UCSD-AML1 (cell line): Measurements from ENCODE around the gene SOX8.

Source experiments
- DNase-seq: peaks from one replicate; lab custom pipeline; 2025; ENCODE audit not compliant: unreplicated experiment; lab: John Stamatoyannopoulos, UW

SOX8 gene

DNA sequence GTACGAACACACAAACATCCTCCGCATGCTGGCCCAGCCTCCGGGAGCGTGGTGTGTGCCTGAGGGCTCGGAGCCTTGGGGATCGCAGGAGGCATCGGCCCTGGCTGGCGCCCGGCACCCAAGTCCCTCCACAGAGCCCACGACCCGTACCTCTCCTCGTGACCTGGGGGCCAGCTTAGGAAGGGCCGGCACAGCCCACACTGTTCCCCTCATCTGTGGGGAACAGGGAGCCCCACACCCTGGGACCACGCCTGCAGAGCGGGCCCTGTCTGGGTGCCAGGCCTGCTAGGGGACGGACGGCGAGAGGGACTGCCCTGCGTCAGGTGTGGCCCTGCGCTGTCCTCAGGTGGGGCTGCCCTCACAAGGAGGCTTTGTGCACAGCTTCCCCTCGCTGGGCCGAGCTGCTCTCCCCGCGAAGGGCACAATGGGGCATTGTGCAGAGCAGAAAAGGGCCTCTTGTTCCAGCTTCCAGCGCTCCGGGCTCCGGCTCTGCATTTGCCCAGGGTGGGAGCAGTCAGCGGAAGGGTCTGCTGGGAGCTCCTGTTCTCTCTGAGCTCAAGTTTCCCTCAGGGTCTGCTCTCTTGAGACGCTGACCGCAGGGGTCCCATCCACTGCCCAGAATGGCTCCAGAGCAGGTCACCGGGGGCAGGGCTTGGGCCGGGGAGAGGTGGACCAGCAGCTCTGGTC lies 9.1 kb upstream of the SOX8 start:
- no peak for DNase-seq

DNA sequence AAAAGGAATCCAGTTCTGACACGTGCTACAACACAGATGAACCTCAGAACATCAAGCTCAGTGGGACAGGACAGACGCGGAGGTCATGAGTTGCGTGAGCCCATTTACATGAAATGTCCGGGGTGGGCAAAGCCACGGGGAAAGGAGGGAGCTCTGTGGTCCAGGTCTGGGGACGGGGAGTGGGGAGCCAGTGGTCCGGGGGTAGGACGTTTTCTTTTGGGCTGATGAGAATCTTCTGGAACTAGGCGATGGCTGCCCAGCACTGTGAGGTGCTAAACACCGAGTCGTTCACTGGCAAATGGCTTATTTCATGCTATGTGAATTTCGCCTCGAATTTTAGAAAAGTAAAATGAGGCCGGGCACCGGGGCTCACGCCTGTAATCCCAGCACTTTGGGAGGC lies 8.2 kb upstream of the SOX8 start:
- DNase-seq, result no peak

DNA sequence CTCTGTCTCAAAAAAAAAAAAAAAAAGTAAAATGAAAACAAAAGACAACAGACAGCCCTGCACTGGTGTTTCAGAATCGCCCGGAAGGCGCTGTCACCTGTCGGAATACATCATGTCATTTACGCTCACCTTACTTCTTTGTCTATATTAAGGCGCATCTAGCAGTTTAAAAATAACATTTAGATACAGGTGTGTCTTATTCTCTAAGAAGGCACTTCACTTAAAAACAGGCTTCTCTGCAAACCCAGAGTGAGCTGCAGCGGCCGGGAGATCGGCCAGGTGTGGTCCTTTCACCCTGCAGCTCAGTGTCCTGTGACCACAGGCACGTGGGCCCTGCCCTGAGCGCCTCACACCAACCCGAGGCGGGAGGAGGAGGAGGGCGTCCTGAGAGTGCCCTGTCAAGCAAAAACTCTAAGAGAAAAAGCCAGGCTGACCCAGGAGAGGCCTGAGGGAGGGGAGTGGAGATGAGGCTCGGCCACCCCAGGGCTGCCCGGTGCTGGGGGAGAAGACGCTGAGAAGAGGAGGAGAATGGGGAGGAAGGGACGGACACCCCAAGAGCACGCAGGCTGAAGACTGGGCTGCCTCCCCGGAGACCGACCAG lies 7.5 kb upstream of the SOX8 start:
- DNase-seq, result no peak

GRCh38 chr16:974611-975261 lies 6.8 kb upstream of the SOX8 start:
- no peak for DNase-seq

DNA sequence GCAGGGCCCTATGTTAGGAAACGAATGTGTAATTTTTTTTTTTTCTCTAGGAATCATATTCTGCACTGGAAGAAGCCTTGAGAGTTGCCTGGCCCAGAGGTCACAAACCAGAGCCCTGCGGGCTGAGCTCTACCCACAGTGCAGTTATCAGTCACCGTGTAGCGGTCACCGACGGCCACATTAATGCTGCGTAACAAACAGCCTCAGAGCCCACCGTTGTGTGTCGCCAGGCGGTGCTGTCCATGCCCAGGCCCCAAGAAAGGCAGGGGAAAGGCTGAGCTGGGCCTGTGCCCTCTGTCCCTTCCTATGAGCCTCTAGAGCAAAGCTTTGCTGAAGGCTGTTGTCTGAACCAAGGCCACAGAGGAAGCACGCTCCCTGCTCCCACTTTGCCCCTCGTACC lies 6.3 kb upstream of the SOX8 start:
- DNase-seq, result no peak

DNA sequence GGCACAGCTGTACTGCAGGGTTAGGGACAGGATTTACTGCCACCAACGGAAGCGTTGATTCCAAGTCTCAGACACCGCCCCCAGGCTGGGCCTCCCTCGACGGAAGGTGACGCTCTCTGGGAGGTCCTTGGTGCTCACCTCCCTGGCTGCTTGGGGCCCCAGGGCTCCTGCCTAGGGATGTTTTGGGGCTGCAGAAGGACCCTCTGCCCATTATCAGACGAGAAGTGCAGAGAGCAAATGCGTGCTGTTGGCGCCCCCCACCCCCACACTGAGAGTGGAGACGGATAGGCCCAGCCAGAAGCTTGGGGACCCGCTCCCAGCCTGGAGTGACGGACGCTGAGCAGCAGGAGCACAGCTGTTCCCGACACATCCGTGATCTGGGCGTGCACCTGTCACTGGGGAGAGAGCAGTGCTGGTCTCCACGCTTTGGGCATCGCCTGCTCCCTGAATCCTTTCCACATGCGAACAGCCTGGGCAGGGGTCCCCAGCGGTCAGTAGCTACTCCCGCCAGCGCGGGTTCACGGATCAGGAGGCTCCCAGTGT lies 5.1 kb upstream of the SOX8 start:
- DNase-seq, result no peak

- DNase-seq, result no peak
Observed at GRCh38 chr16:977081-977701, 4.4 kb upstream of the SOX8 start.

DNA sequence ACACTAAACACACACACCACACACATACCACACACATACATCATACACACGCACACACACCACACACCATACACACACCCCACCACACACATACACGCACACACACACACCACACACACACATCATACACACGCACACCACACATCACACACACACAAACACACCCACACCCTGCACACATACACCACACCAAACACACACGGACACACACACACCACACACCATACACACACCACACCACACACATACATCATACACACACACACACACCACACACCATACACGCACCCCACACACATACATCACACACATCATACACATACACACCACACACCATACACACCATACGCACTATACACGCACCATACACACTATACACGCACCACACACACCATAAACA lies 3.7 kb upstream of the SOX8 start:
- no peak for DNase-seq

DNA sequence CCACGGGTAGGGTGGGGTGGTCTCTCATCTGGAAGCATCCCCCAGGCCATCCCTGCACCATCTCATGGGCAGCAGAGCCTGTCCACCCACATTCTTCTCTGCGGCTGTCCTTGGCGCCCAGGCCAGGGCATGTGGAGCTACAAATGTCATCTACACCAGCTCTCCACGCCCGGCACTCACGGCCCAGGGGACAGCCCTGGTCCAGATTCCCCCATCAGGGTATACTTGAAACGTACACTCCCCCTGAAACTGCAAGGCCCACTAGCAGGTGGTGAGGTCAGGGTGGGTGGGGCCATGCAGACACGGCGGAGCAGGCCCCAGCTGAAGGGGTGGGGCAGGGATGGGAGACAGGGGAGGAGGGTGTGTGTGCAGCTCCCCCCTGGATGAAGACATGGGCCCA lies 3.2 kb upstream of the SOX8 start:
- no peak for DNase-seq

- no peak for DNase-seq
Observed at GRCh38 chr16:979147-979546, 2.4 kb upstream of the SOX8 start.

DNA sequence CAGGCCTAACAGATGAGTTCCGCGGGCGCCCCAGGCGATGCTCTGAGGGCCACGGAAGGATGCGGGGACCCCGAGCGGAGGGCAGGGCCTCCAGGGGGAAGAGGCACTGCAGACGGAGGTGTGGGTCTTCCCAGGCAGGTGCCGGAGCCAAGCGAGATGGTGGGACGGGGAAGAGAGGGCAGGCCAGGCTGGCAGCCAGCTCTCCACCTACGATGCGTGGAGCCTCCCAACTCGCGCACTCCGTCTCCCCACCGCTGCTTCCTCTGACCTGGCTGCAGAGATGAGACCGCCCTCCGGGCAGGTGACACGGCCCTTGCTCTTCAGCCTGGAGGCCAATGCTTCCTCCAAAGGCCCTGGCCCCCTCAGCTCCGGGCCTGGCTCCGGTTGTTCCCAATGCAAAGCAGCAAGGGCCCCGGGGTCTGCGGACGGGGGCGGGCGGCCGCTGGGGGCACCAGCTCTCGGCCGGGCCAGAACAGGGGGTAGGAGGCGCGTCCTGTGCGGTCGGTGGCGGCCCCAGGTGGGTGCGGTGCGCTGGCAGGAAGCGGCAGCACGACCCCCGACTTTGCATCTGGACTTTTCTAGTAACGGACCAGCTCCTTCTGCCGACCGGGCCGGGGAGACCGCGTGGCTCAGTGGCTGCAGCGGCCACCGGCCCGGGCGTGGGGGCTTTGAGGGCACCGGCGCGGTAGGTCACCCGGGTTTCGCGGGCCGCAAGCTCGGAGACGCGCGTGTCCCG lies 1.5 kb upstream of the SOX8 start:
- DNase-seq, result no peak

DNA sequence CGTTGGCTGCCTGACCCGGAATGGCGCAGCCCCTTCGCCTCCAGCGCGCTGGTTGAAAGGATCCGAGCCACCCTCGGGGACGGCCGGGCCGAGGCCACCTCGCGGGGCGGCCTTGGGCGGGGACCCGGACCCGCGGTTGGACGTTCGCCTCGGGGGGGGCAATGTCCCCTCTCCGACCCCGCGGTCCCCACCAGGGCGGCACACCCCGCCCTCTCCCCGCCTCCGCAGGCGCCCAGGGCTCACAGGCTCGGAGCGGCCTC lies 1.0 kb upstream of the SOX8 start:
- no peak for DNase-seq

DNA sequence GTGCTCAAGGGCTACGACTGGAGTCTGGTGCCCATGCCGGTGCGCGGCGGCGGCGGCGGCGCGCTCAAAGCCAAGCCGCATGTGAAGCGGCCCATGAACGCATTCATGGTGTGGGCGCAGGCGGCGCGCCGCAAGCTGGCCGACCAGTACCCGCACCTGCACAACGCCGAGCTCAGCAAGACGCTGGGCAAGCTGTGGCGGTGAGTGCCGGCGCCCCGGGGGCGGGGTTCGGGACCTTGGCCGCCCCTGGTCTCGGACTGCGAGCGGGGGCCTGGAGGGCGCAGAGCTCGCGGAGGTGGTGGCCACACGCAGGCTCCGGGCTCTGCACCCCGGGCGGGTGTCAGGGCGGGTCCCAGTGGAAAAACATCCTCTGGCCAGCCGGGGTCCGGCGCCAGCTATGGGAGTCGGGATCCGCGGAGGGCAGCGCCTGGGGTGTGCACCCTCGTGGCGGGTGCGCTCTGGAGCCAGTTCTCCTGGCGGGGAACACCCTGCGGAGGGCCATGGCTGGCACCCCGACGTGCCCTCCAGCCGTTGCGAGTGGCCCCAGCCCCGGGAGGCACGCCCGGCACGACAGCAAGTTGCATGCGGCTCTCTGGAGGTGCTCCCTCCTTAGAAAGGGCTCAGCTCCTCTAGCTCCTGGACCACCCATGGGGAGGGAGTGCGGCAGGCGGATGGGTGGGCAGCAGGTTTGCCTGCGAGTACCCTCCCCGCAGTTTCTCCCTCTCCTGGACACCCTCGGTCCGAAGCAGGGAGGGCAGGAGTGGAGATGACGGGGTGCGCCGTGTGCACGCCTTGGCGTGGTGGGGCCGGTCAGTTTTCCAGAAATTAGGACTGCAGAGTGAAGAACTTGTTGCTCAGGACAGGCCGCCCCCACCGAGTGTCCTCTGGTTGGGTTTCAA lies 824 bp downstream of the SOX8 start:
- no peak for DNase-seq

- DNase-seq, result no peak
Observed at GRCh38 chr16:983044-984030, 1.8 kb downstream of the SOX8 start.

DNA sequence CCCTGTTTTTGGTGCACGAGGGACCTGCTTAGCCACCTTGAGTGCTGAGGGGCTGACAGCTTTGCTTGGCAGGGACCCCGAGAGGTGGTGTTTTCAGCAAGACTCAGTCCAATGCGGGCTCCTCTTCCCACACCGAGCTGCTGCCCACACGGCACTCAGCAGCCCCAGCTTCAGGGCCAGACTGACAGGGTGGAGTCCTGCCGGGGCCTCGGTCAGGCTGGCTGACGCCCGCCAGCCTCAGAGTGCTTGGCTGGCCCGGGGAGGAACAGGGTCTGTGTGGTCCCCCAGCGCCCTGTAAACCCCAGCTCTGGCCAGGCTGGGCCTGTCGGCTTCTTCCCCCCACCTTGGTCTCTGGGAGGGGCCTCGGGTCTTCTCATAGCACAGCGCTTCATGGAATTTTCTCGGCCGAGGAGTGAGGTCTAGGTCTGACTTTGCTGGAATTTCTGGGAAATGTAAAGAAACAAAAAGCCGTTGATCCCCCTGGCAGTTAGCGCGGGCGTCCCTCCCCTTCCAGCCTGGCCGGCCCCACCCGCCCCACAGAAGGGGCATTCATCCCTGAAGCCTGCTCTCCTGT lies 2.6 kb downstream of the SOX8 start:
- DNase-seq, result no peak

DNA sequence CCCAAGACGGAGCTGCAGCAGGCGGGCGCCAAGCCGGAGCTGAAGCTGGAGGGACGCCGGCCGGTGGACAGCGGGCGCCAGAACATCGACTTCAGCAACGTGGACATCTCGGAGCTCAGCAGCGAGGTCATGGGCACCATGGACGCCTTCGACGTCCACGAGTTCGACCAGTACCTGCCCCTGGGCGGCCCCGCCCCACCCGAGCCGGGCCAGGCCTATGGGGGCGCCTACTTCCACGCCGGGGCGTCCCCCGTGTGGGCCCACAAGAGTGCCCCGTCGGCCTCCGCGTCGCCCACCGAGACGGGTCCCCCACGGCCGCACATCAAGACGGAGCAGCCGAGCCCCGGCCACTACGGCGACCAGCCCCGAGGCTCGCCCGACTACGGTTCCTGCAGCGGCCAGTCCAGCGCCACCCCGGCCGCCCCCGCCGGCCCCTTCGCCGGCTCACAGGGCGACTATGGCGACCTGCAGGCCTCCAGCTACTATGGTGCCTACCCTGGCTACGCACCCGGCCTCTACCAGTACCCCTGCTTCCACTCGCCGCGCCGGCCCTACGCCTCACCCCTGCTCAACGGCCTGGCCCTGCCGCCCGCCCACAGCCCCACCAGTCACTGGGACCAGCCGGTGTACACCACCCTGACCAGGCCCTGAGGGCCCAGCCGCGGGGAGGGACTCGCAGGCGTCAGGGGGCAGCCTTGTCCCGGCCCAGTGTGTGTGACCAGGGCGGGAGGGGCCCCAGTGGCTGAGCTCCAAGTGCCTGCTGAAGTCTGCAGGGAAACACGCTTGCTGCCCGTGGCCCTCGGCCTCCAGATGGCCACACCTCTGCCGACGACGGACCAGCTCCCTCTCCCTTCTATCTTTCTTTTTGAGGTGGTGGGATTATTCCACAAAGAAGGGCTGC lies 3.4 kb downstream of the SOX8 start:
- no peak for DNase-seq

DNA sequence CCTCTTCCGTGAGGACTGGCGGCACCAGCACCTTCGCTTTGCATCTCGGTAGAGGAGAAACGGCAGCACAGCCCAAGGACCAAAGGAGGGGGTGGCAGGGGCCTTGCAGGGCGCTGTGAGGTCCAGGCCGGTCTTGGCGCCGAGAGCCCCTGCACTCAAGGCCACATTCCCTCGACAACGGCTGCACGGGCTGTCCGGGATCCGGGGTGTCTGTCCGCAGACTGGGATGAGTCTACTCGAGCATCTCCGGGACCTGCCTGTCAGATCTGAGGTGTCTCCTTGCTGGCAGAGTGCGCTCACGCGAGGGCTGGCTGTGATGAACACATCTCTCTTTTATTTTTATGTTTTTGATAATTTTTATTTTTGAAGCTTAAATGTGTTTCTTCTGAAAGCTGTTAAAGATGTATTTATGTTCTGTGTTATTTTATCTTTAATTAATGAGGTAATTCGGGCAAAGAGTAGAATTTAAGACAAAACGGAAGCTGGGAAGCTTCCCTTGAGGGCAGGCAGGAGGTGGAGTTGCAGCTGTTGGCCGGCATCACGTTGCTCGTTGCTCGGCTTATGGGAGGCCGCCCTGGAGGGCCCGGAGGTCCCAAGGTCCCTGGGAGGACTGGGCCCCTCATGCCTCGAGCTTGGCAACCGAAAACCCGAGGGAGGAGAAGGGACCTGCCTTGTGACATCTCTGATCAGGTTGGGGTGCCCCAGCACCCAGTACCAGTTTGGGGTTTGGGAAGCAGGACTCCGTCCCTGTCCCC lies 4.3 kb downstream of the SOX8 start:
- DNase-seq, result no peak
